ENCODE data around the gene SLC1A3.

- TF ChIP-seq ZNF274 (IDR thresholded peaks at IDR 0.05; ENCODE audit: low read depth, low read length) (no peak), SUZ12 (IDR thresholded peaks at IDR 0.05; ENCODE audit: extremely low read depth, insufficient read depth, insufficient read length) (no peak), YY1 (IDR thresholded peaks at IDR 0.05; ENCODE audit: insufficient read depth, insufficient read length) (no peak)
Observed at GRCh38 chr5:36705055-36705454, 98.6 kb downstream of the SLC1A3 start.
